ENCODE results near the gene TEDC2.

TEDC2 gene

DNA sequence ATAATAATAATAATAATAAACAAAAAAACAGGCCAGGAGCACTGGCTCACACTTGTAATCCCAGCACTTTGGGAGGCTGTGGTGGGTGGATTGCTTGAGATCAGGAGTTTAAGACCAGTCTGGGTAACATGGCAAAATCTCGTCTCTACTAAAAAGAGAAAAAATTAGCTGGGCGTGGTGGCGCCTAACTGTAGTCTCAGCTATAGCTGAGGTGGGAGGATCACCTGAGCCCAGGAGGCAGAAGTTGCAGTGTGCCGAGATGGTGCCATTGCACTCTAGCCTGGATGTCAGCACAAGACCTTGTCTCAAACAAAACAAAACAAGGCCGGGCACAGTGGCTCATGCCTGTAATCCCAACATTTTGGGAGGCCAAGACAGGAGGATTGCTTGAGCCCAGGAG, 35.1 kb downstream of the TEDC2 start:
- DNase-seq (ENCODE audit: low spot score): no peak

GRCh38 chr16:2496223-2497115, 36.6 kb downstream of the TEDC2 start:
- DNase-seq (ENCODE audit: low spot score): no peak

- no peak for DNase-seq (ENCODE audit: low spot score)
These were observed 37.3 kb downstream of the TEDC2 start for GRCh38 chr16:2497116-2497630.

DNA sequence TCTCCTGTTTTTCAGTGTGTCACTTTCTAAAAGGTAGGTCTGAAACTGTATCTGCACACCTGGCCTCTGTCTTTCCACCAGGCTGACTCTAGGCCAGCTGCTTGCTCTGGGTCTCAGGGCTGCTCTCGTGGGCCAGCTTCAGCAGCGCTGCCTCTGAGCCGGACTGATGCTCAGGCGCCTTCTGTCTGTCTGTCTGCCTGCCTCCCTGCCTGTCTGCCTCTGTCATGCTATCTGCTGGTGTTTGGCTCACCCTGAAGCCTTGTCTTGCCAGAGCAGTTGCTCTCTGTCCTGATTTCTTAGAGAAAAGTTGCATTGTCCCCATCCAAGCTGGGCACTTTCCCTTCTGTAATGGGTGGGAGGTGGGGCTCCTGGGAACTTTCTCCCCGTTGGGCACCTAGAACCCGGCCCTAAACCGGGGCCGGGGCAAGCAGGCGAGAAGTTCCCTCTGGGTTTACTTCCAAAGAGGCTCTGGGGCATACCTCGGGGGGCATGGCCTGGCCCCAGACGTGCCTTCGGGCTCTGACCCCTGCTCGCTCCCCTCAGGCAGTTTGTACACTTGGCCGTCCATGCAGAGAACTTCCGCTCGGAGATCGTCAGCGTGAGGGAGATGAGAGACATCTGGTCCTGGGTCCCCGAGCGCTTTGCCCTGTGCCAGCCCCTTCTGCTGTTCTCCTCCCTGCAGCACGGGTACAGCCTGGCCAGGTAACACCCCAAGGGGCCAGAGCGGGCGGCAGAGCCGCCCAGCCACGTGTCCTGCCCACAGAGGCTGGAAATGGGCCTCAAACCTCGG, 38.0 kb downstream of the TEDC2 start:
- DNase-seq (ENCODE audit: low spot score): no peak

- DNase-seq (ENCODE audit: low spot score): no peak
These were observed 38.8 kb downstream of the TEDC2 start for GRCh38 chr16:2498531-2499253.

DNA sequence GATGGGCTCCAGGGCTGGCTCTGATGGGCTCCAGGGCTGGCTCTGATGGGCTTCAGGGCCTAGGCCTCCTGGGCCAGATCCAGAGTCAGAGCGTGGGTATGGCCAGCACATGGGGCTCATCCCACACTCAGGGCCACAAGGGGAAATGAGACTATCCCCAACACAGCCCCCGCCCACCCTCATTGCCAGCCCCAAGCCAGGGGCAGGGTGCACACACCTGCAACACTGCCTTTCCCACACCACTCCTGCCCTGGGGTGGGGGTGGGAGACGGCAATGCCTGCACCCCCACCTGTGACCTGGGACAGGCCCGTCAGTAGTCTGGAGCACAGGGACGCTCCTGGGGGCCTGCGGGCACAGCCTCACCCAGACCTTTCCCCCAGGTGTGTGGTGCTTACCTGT, 39.5 kb downstream of the TEDC2 start:
- no peak for DNase-seq (ENCODE audit: low spot score)

DNA sequence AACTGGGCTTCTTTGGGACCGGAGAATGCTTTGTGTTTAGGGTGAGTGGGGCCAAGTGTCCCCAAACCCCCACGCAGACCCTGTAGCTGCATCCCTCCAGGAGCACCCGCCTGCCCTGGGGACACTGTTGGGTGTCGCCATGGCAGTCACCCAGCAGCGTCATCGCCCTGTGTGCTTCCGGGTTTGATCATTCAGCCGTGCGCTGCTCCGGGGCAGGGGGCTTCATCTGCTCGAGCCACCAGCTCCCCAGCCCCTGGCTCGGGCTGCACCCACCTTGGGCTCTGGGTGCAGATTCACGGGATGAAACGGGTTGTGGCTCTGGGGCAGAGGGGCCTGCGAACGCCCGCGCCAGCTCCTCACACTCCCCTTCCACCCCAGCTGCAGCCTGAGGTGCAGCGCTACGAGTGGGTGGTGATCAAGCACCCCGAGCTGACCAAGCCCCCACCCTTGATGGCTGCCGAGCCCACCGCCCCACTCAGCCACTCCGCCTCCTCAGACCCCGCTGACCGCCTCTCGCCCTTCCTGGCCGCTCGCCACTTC, 40.1 kb downstream of the TEDC2 start:
- no peak for DNase-seq (ENCODE audit: low spot score)

DNA sequence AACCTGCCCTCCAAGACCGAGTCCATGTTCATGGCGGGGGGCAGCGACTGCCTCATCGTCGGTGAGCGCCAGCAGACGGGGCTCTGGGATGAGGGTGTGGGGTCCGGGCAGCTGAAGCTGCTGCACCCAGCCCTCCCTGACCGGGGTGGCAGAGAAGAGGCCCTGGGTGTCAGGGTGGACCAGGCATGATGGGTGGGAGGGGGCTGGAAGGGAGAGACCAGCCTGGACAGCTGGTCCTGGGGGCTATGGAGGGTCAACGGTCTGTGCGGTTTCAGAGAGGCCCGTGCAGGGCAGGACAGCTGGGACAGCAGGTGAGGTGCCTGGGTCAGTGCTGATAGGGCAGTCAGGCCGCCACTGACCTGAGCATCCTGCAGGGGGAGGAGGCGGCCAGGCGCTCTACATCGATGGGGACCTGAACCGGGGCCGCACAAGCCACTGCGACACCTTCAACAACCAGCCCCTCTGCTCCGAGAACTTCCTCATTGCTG, 40.6 kb downstream of the TEDC2 start:
- DNase-seq (ENCODE audit: low spot score): no peak

GRCh38 chr16:2500918-2501750, 41.2 kb downstream of the TEDC2 start:
- DNase-seq (ENCODE audit: low spot score): peak; percentile 83

- DNase-seq (ENCODE audit: low spot score): no peak
These were observed 42.3 kb downstream of the TEDC2 start for GRCh38 chr16:2501946-2502895.

DNA sequence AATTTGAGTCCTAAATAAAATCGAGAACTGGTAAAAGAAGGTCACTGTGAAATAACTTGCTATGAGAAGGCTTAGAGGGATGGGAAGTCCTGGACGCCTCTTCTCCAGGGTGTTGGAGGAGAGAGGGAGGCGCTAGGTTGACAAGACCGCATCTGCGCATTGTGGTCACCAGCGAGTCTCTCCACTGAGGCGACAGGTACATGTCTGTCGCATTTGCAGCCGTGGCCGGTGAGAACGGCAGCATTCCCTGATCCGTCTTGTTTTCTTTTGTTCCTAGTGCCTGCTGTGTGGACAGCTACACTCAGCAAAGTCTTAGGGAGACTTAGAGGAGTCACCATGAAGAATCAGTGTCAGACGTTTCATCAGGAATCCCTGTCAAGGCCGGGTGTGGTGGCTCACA, 45.8 kb downstream of the TEDC2 start:
- no peak for DNase-seq (ENCODE audit: low spot score)

GRCh38 chr16:2507052-2507659, 47.2 kb downstream of the TEDC2 start:
- DNase-seq (ENCODE audit: low spot score): no peak

DNA sequence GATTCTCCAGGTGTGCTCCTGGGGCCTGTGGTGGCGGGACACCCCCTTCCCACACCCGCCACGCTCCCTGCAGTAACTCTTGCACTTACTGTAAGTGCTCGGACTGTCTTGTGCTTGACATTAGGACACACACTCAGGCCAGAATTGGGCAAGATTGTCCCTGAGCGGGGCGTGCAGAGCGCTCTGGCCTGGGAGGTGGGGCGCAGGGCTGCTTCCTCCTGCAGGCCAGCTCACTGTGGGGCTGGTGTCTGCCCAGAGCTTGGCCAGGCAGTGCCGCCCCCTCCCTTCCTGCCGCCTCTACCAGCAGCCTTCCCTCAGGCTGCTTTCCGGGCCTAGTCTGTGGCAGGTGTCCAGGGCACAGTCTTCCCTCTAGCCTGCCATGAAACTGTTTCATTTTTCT, 47.8 kb downstream of the TEDC2 start:
- no peak for DNase-seq (ENCODE audit: low spot score)

- no peak for DNase-seq (ENCODE audit: low spot score)
These were observed 49.0 kb downstream of the TEDC2 start for GRCh38 chr16:2508722-2509400.

DNA sequence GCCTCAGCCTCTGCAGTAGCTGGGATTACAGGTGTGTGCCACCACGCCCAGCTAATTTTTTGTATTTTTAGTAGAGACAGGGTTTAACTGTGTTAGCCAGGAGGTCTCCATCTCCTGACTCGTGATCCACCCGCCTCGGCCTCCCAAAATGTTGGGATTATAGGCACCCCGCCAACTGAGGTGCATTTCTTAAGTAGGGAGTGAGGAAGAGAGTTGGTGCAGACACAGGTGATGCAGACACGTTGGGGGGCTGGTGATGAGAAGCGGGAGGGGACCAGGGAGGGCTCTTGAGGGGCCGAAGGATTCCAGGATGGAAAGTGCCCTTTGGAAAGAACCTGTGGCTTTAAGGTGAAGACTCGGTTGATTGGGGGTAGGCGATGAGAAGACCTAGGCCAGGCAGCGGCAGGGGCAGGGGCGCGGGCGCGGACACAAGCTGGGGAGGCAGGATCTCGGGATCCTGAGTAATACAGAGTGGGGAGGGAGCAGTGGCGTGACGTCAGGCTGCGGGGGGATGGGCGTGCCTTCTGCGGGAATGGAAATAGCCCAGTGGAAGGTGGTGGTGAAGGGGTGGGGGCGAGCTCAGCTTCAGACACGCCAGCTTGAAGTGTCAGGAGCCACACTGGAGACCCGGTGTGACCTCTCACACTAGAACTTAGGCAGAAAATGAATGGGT, 51.4 kb downstream of the TEDC2 start:
- no peak for DNase-seq (ENCODE audit: low spot score)

- DNase-seq (ENCODE audit: low spot score): no peak
These were observed 52.3 kb downstream of the TEDC2 start for GRCh38 chr16:2511996-2512734.

DNA sequence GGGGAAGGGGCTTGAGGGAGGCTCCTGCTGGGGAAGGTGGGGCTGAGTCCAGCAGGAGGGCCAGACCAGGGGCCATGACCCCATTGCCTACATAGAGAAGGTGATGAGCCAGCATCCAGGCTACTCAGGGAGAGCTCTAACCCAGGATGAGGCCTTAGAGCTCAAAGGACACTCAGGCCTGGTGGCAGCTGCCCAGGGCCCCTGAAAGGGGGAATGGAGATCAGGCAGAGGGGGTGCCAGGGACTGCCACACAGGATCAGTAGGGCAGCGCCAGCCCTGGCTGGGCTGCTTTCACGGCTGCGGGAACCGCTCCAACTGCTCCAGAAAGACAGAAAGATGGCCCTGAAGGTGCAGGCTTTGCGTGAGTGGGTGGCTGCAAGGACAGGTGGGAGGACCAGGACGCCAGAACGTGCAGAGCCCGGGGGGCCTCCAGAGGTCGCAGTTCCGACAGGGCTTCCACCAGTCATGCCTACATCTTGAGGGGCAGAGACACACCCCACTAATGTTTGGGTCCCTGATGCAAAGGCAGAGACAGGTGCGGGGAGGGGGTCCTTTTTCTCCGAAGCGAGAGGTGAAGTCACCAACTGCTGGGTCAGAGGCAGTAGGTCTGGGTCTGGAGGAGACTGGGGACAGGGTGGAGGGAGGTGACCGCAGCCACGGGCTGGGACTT, 53.0 kb downstream of the TEDC2 start:
- no peak for DNase-seq (ENCODE audit: low spot score)

Data from HuH-7.5 (cell line).